NT2/D1 (cell line): ENCODE data around the gene ERBB4.

Experiments used
- SUZ12 ChIP-seq: IDR thresholded peaks from 2 replicates; pipeline ENCODE4 v1.6.1; 2011; ENCODE audit not compliant: insufficient read length, insufficient read depth; ENCODE audit errors: extremely low read depth
- YY1 ChIP-seq: IDR thresholded peaks from 2 replicates; pipeline ENCODE4 v1.6.1; 2011; ENCODE audit not compliant: insufficient read length, insufficient read depth
- ZNF274 ChIP-seq: IDR thresholded peaks from 2 replicates; pipeline ENCODE4 v1.6.1; 2011; ENCODE audit warnings: mild to moderate bottlenecking, low read depth, low read length

- TF ChIP-seq ZNF274 (no peak), YY1 (no peak), SUZ12 (no peak)
Observed at GRCh38 chr2:211860224-211860623, 678.4 kb downstream of the ERBB4 start.
